Measurements from ENCODE around the gene ARL6IP1. TPM values are rescaled to one million over a fixed set of nuclear protein-coding genes. Genes with fewer than 3 reads are reported as not detected.

ARL6IP1 gene
- total and polyA plus RNA-seq, 4 donors = 66.9 to 150 (median 75.0) TPM

DNA sequence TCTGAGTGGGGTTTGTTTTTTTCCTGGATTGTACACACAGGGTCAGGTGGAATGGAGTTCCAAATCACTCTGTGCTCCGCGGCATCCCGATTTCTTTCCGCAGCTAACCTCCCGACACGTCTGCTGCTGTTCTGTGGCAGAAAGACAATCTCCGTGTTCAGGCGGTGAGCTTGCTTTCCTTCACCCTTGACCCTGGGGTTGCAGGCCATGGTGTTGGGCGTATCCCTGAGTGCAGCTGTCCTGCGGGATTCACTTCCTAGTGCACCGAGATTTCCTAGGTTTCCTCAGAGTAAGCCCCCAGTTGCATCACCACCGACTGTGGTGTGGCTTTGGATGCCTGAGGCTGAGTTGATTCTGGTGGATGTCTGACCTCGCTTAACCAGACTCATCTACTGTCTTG lies 7.8 kb upstream of the ARL6IP1 start:
- DNase-seq = no peak
- Histone ChIP-seq H3K9me3 (ENCODE audit: control insufficient read depth in 4 of 4, insufficient read depth in 3 of 4, low read length in 3 of 4) (no peaks in the 10 kb centered on the region), H3K27ac (ENCODE audit: low read depth in 1 of 2, low read length in 1 of 2) (no peak overlapping the region), H3K27me3 (ENCODE audit: control insufficient read depth in 3 of 3, insufficient read depth in 3 of 3, low read length in 2 of 3) (no peaks in the 10 kb centered on the region), H3K36me3 (ENCODE audit: control insufficient read depth in 4 of 4, insufficient read depth in 4 of 4, low read length in 4 of 4) (peaks cover 18 to 41% (median 27%) of the 10 kb centered on the region in 4 donors), H3K9ac (ENCODE audit: insufficient read depth in 1 of 2, low read length in 2 of 2) (no peak overlapping the region), H3K4me1 (ENCODE audit: control insufficient read depth in 5 of 5, insufficient read depth in 5 of 5, low read length in 5 of 5) (no peaks in the 10 kb centered on the region), H3K4me3 (no peak overlapping the region)
- 88 to 92% methylated on average over 13 of the region's 13 CpGs for WGBS, 2 donors
- ATAC-seq (ENCODE audit: insufficient read depth, low FRiP score) = no peak
- no peak for TF ChIP-seq CTCF (IDR thresholded peaks at IDR 0.05; ENCODE audit: control extremely low read depth, extremely low read depth)

- Histone ChIP-seq H3K9me3 (ENCODE audit: control insufficient read depth in 4 of 4, insufficient read depth in 3 of 4, low read length in 3 of 4) (no peaks in the 10 kb centered on the region), H3K9ac (ENCODE audit: insufficient read depth in 1 of 2, low read length in 2 of 2) (no peak overlapping the region), H3K36me3 (ENCODE audit: control insufficient read depth in 4 of 4, insufficient read depth in 4 of 4, low read length in 4 of 4) (peaks cover 7 to 23% (median 14%) of the 10 kb centered on the region in 4 donors), H3K27ac (ENCODE audit: low read depth in 1 of 2, low read length in 1 of 2) (no peak overlapping the region), H3K27me3 (ENCODE audit: control insufficient read depth in 3 of 3, insufficient read depth in 3 of 3, low read length in 2 of 3) (no peaks in the 10 kb centered on the region), H3K4me3 (no peak overlapping the region), H3K4me1 (ENCODE audit: control insufficient read depth in 5 of 5, insufficient read depth in 5 of 5, low read length in 5 of 5) (peaks cover 0 to 3% (median 0%) of the 10 kb centered on the region in 5 donors)
- ATAC-seq (ENCODE audit: insufficient read depth, low FRiP score) = no peak
- WGBS, 2 donors = 14 to 21% methylated on average over 2 of the region's 2 CpGs
- DNase-seq = no peak
- no peak for TF ChIP-seq CTCF (IDR thresholded peaks at IDR 0.05; ENCODE audit: control extremely low read depth, extremely low read depth)
These were observed 4.0 kb upstream of the ARL6IP1 start for GRCh38 chr16:18805257-18805773.

- DNase-seq (no peak), ATAC-seq (ENCODE audit: insufficient read depth, low FRiP score) (no peak)
- H3K9me3 ChIP-seq (ENCODE audit: control insufficient read depth in 4 of 4, insufficient read depth in 3 of 4, low read length in 3 of 4) = no peaks in the 10 kb centered on the region
- H3K27ac ChIP-seq (ENCODE audit: low read depth in 1 of 2, low read length in 1 of 2) = peak overlapping the region in 1 of 2 donors; percentile 49
- peaks cover 6 to 21% (median 12%) of the 10 kb centered on the region in 4 donors for H3K36me3 ChIP-seq (ENCODE audit: control insufficient read depth in 4 of 4, insufficient read depth in 4 of 4, low read length in 4 of 4)
- WGBS, 2 donors = 48 to 54% methylated on average over 3 of the region's 3 CpGs
- H3K27me3 ChIP-seq (ENCODE audit: control insufficient read depth in 3 of 3, insufficient read depth in 3 of 3, low read length in 2 of 3) = no peaks in the 10 kb centered on the region
- H3K4me3 ChIP-seq = no peak overlapping the region
- no peak overlapping the region for H3K9ac ChIP-seq (ENCODE audit: insufficient read depth in 1 of 2, low read length in 2 of 2)
- H3K4me1 ChIP-seq (ENCODE audit: control insufficient read depth in 5 of 5, insufficient read depth in 5 of 5, low read length in 5 of 5) = peaks cover 0 to 11% (median 2%) of the 10 kb centered on the region in 5 donors
- TF ChIP-seq CTCF (IDR thresholded peaks at IDR 0.05; ENCODE audit: control extremely low read depth, extremely low read depth) = no peak
These were observed 3.2 kb upstream of the ARL6IP1 start for GRCh38 chr16:18804540-18804939.
